SU-DHL-6 (cell line): Measurements from ENCODE around the gene ADAMTS8.

Experiments
- H2AFZ ChIP-seq: fragments of 200-600 bp; sonication (generic); 2 replicates; pipeline ENCODE4 v1.6.1; 2014; ENCODE audit warnings: low read depth, mild to moderate bottlenecking, moderate library complexity, mixed read lengths, antibody characterized with exemption, low read length; ENCODE audit not compliant: severe bottlenecking
- H3F3A ChIP-seq: fragments of 200-600 bp; shearing (Covaris generic); 2 replicates; pipeline ENCODE4 v1.6.0; 2016; ENCODE audit warnings: antibody characterized with exemption, mild to moderate bottlenecking; ENCODE audit not compliant: insufficient read depth
- H3K27ac ChIP-seq: fragments of 200-600 bp; sonication (generic); 2 replicates; pipeline ENCODE4 v1.5.1; 2016; ENCODE audit warnings: low read depth, mild to moderate bottlenecking, low read length, moderate library complexity, mixed read lengths
- H3K27me3 ChIP-seq: fragments of 200-600 bp; sonication (generic), shearing (Covaris generic); 2 replicates; pipeline ENCODE4 v1.6.0; 2014; ENCODE audit warnings: mild to moderate bottlenecking, low read length
- H3K36me3 ChIP-seq: fragments of 200-600 bp; sonication (generic); 2 replicates; pipeline ENCODE4 v1.6.1; 2014; ENCODE audit warnings: mild to moderate bottlenecking, low read length, mixed read lengths
- H3K4me2 ChIP-seq: fragments of 300-600, 200-600 bp; shearing (Covaris generic), sonication (generic); 2 replicates; pipeline ENCODE4 v1.6.0; 2014; ENCODE audit warnings: low read length, low read depth, mild to moderate bottlenecking; ENCODE audit not compliant: poor library complexity, severe bottlenecking
- H3K4me3 ChIP-seq: fragments of 200-600 bp; sonication (generic); 2 replicates; pipeline ENCODE4 v1.5.1; 2014; ENCODE audit warnings: antibody characterized with exemption, low read length, mild to moderate bottlenecking, mixed read lengths; ENCODE audit not compliant: insufficient read depth, poor library complexity, severe bottlenecking
- H3K79me2 ChIP-seq: fragments of 200-600 bp; sonication (generic); 2 replicates; pipeline ENCODE4 v1.6.1; 2014; ENCODE audit warnings: mild to moderate bottlenecking, low read length, moderate library complexity; ENCODE audit not compliant: insufficient read depth
- H3K9ac ChIP-seq: fragments of 200-600 bp; sonication (generic); 2 replicates; pipeline ENCODE4 v1.7.0; 2014; ENCODE audit warnings: mild to moderate bottlenecking, low read length
- H3K9me2 ChIP-seq: fragments of 200-600 bp; sonication (generic); replicated peaks from 2 replicates; pipeline ENCODE4 v1.6.1; 2014; ENCODE audit warnings: low read length; ENCODE audit not compliant: insufficient read depth
- H3K9me3 ChIP-seq: fragments of 200-600 bp; sonication (generic); 2 replicates; pipeline ENCODE4 v1.6.1; 2014; ENCODE audit warnings: low read length, mixed read lengths; ENCODE audit not compliant: insufficient read depth
- H4K20me1 ChIP-seq: fragments of 200-600 bp; sonication (generic); 2 replicates; pipeline ENCODE4 v1.6.1; 2014; ENCODE audit warnings: low read depth, mild to moderate bottlenecking, antibody characterized with exemption, low read length, moderate library complexity, mixed read lengths
- CTCF ChIP-seq: fragments of 200-600 bp; sonication (generic); IDR thresholded peaks from one replicate; pipeline ENCODE4 v1.5.1; 2017; ENCODE audit warnings: antibody characterized with exemption, mild to moderate bottlenecking, low read length, moderate library complexity; ENCODE audit not compliant: insufficient read depth, poor library complexity, severe bottlenecking
- EZH2phosphoT487 ChIP-seq: fragments of 200-600 bp; sonication (generic), shearing (Covaris generic); conservative IDR thresholded peaks from 2 replicates; pipeline ENCODE4 v1.6.1; 2018; ENCODE audit warnings: mild to moderate bottlenecking, antibody characterized with exemption, low read length, moderate library complexity, mixed read lengths

The ADAMTS8 gene

DNA sequence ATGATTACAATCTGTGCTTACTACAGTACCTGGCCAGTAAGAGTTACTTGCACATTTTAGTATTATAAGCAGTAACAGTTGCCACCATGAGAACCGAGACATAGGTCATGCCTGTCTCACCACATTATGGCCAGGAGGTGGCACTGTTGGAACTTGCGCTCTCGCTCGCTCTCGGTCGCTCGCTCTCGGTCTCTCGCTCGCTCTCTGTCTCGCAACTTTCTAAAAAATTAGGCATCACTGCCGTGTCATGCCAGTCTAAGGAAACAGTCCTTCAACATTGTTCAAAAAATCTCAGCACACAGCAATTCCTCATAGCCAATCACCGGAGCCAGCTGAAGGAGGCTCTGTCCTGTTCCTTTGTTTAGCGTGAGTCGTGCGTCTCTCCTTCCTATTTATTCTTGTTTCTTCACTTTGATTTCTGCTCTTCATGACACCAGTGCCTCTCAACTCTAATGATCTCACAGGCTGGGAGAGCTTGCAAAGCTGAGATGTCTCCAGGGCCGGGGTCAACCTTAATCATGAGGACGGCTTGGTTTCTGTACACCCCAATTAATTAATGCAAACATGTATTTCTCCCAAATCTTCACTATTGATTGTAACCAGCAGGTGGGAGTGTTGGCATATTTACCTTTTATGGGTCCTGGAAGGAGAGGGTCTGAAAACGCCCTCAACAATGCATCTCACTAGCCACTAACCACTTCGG, 6.3 kb upstream of the ADAMTS8 start:
- H3K4me3 ChIP-seq, result peak overlapping the region; percentile 46
- H3K9me2 ChIP-seq, result no peaks in the 10 kb centered on the region
- no peaks in the 10 kb centered on the region for H4K20me1 ChIP-seq
- H3K27me3 ChIP-seq, result no peaks in the 10 kb centered on the region
- no peak overlapping the region for H3K27ac ChIP-seq
- H3K9ac ChIP-seq, result peak overlapping the region; percentile 49; the same call in 1 of the 2 replicates
- no peaks in the 10 kb centered on the region for H3K79me2 ChIP-seq
- H2AFZ ChIP-seq, result peak overlapping the region; percentile 93
- no peak for TF ChIP-seq EZH2phosphoT487
- TF ChIP-seq CTCF, result peak; percentile 35
- H3K9me3 ChIP-seq, result no peaks in the 10 kb centered on the region
- H3F3A ChIP-seq, result no peaks in the 10 kb centered on the region
- no peaks in the 10 kb centered on the region for H3K36me3 ChIP-seq
- peak overlapping the region; percentile 79 for H3K4me2 ChIP-seq

DNA sequence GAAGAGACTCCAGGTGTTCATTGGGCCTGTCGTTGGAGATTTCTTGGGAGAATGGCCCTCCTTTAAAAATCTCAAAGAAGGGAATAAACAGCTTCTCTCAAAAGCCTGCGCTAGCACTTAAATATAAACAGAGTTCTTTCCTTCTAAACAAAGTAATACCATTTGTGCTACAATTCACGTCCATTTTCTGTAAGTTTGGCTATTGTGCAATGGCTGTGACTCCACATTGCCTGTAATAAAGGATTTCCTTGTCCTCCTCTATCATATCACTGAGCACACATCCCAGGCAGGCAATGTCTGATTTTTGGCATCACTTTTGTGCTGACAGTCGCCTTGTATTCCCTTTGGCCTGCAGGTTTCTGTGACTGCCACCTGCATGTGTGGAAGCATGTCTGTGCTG, 4.9 kb upstream of the ADAMTS8 start:
- Histone ChIP-seq H3K79me2 (no peaks in the 10 kb centered on the region), H3K27me3 (no peaks in the 10 kb centered on the region), H3K9me2 (no peaks in the 10 kb centered on the region), H3F3A (no peaks in the 10 kb centered on the region), H3K9ac (no peak overlapping the region), H3K9me3 (no peaks in the 10 kb centered on the region), H3K4me2 (no peak overlapping the region), H4K20me1 (no peaks in the 10 kb centered on the region), H3K27ac (no peak overlapping the region), H3K4me3 (no peak overlapping the region), H2AFZ (no peak overlapping the region), H3K36me3 (no peaks in the 10 kb centered on the region)
- TF ChIP-seq CTCF (no peak), EZH2phosphoT487 (no peak)

DNA sequence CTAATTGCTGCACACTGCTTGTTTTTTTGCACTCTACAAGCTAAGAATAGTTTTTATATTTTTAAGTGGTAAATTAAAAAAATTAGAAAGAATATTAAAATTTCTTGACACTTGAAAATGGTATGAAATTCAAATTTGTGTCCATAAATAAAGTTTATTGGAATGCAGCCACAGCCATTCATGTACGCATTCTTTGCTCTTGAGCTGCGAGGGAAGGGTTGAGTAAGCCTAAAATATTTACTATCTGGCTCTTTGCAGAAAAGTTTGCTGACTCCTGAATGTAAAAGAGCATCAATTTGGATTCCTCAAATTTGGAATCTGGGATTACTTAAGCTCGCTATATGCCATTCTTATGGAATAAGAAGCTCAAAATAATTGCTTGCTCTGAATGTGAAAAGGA, 3.4 kb upstream of the ADAMTS8 start:
- H2AFZ ChIP-seq, result no peak overlapping the region
- H3K36me3 ChIP-seq, result no peaks in the 10 kb centered on the region
- no peaks in the 10 kb centered on the region for H3K79me2 ChIP-seq
- H3K9ac ChIP-seq, result no peak overlapping the region
- H3K9me3 ChIP-seq, result no peaks in the 10 kb centered on the region
- no peaks in the 10 kb centered on the region for H4K20me1 ChIP-seq
- TF ChIP-seq EZH2phosphoT487, result no peak
- TF ChIP-seq CTCF, result no peak
- H3K27me3 ChIP-seq, result no peaks in the 10 kb centered on the region
- no peak overlapping the region for H3K4me3 ChIP-seq
- H3K4me2 ChIP-seq, result no peak overlapping the region
- no peak overlapping the region for H3K27ac ChIP-seq
- H3K9me2 ChIP-seq, result no peaks in the 10 kb centered on the region
- H3F3A ChIP-seq, result no peaks in the 10 kb centered on the region
